HG03280 (cell line): ENCODE results near the gene CDC14B.
"Not testable (repeated sequence)": the region's sequence is repeated elsewhere in the genome, so short reads cannot be mapped to it uniquely, and the experiment has no call there.

Experiments
- ATAC-seq: cut with Tn5 transposase; IDR thresholded peaks from one replicate; pipeline ENCODE4 v1.9.1; 2021; ENCODE audit warnings: mild to moderate bottlenecking, moderate library complexity; ENCODE audit not compliant: unreplicated experiment

Gene CDC14B

GRCh38 chr9:96553070-96553469, 66.6 kb downstream of the CDC14B start:
- ATAC-seq, result no peak

GRCh38 chr9:96551403-96551802, 68.2 kb downstream of the CDC14B start:
- ATAC-seq, result no peak

GRCh38 chr9:96550659-96551058, 69.0 kb downstream of the CDC14B start:
- no peak for ATAC-seq

- not testable (repeated sequence) for ATAC-seq
Measured at GRCh38 chr9:96543131-96543530, 76.5 kb downstream of the CDC14B start.

GRCh38 chr9:96540106-96540505, 79.5 kb downstream of the CDC14B start:
- no peak for ATAC-seq

GRCh38 chr9:96532173-96532572, 87.5 kb downstream of the CDC14B start:
- ATAC-seq, result no peak

GRCh38 chr9:96524764-96525163, 94.9 kb downstream of the CDC14B start:
- no peak for ATAC-seq

GRCh38 chr9:96524045-96524444, 95.6 kb downstream of the CDC14B start:
- no peak for ATAC-seq

- no peak for ATAC-seq
Measured at GRCh38 chr9:96523374-96523773, 96.3 kb downstream of the CDC14B start.

- no peak for ATAC-seq
Measured at GRCh38 chr9:96522366-96522765, 97.3 kb downstream of the CDC14B start.

GRCh38 chr9:96519787-96520186, 99.9 kb downstream of the CDC14B start:
- no peak for ATAC-seq

GRCh38 chr9:96519095-96519494, 100.5 kb downstream of the CDC14B start:
- no peak for ATAC-seq

GRCh38 chr9:96515621-96516470, 103.8 kb downstream of the CDC14B start:
- ATAC-seq, result no peak

GRCh38 chr9:96514800-96515158, 104.9 kb downstream of the CDC14B start:
- ATAC-seq, result no peak

- ATAC-seq, result no peak
Measured at GRCh38 chr9:96514108-96514799, 105.4 kb downstream of the CDC14B start.

GRCh38 chr9:96513622-96514021, 106.0 kb downstream of the CDC14B start:
- ATAC-seq, result no peak

- ATAC-seq, result no peak
Measured at GRCh38 chr9:96512240-96512639, 107.4 kb downstream of the CDC14B start.

- ATAC-seq, result no peak
Measured at GRCh38 chr9:96510258-96510657, 109.4 kb downstream of the CDC14B start.

GRCh38 chr9:96509848-96510247, 109.8 kb downstream of the CDC14B start:
- ATAC-seq, result no peak

- ATAC-seq, result no peak
Measured at GRCh38 chr9:96509026-96509425, 110.6 kb downstream of the CDC14B start.

GRCh38 chr9:96508227-96508940, 111.3 kb downstream of the CDC14B start:
- ATAC-seq, result no peak
